Chondrocyte (in vitro differentiated cells): ENCODE data around the gene LKAAEAR1. TPM values are rescaled to one million over a fixed set of nuclear protein-coding genes. Genes with fewer than 3 reads are reported as not detected.

Source experiments
- DNase-seq: peaks from one replicate; pipeline ENCODE4 v3.0.0; 2021; ENCODE audit warnings: mixed read lengths, low spot score
- H3K27ac Mint-ChIP-seq: one replicate; pipeline ENCODE4 v1.8.0; 2021; ENCODE audit warnings: mild to moderate bottlenecking, moderate library complexity, mixed read lengths; ENCODE audit not compliant: unreplicated experiment
- H3K27me3 Mint-ChIP-seq: 2 replicates; pipeline ENCODE4 v1.8.0; 2021; ENCODE audit warnings: low read depth, mixed read lengths
- H3K36me3 Mint-ChIP-seq: 2 replicates; pipeline ENCODE4 v1.8.0; 2021; ENCODE audit warnings: low read depth, mixed read lengths
- H3K4me1 Mint-ChIP-seq: 2 replicates; pipeline ENCODE4 v1.8.0; 2021; ENCODE audit warnings: low read depth, mild to moderate bottlenecking, mixed read lengths
- H3K4me3 Mint-ChIP-seq: one replicate; pipeline ENCODE4 v1.8.0; 2021; ENCODE audit warnings: mild to moderate bottlenecking, moderate library complexity, mixed read lengths; ENCODE audit not compliant: unreplicated experiment
- H3K9me3 Mint-ChIP-seq: 2 replicates; pipeline ENCODE4 v1.8.0; 2021; ENCODE audit warnings: low read depth, mixed read lengths
- total RNA-seq: library from RNA; stranded (reverse); gene quantifications from 3 replicates; pipeline ENCODE4 v1.2.1, GENCODE V29; 2021
- TF ChIP-seq, protein P1 (sequence below): fragments of 200-600 bp; sonication (generic); IDR thresholded peaks from 2 replicates; pipeline ENCODE4 v1.5.0; 2021; ENCODE audit warnings: antibody characterized with exemption, mild to moderate bottlenecking, moderate library complexity

Gene LKAAEAR1
- total RNA-seq, 1 donor from 2014 or later: 0.55 TPM

GRCh38 chr20:64065062-64065973, 18.9 kb downstream of the LKAAEAR1 start:
- H3K36me3 Mint-ChIP-seq: peaks cover 2% of the 10 kb centered on the region
- peaks cover 30% of the 10 kb centered on the region for H3K4me1 Mint-ChIP-seq
- H3K27ac Mint-ChIP-seq: peak overlapping the region; percentile 22
- DNase-seq: no peak
- H3K27me3 Mint-ChIP-seq: no peaks in the 10 kb centered on the region
- TF ChIP-seq, protein P1, sequence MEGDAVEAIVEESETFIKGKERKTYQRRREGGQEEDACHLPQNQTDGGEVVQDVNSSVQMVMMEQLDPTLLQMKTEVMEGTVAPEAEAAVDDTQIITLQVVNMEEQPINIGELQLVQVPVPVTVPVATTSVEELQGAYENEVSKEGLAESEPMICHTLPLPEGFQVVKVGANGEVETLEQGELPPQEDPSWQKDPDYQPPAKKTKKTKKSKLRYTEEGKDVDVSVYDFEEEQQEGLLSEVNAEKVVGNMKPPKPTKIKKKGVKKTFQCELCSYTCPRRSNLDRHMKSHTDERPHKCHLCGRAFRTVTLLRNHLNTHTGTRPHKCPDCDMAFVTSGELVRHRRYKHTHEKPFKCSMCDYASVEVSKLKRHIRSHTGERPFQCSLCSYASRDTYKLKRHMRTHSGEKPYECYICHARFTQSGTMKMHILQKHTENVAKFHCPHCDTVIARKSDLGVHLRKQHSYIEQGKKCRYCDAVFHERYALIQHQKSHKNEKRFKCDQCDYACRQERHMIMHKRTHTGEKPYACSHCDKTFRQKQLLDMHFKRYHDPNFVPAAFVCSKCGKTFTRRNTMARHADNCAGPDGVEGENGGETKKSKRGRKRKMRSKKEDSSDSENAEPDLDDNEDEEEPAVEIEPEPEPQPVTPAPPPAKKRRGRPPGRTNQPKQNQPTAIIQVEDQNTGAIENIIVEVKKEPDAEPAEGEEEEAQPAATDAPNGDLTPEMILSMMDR: no peak
- H3K4me3 Mint-ChIP-seq: no peak overlapping the region
- no peaks in the 10 kb centered on the region for H3K9me3 Mint-ChIP-seq

- Mint-ChIP-seq H3K9me3 (no peaks in the 10 kb centered on the region), H3K27me3 (no peaks in the 10 kb centered on the region), H3K4me1 (peaks cover 32% of the 10 kb centered on the region), H3K27ac (peak overlapping the region; percentile 79), H3K4me3 (peak overlapping the region; percentile 93), H3K36me3 (peaks cover 2% of the 10 kb centered on the region)
- TF ChIP-seq, protein P1: no peak
- no peak for DNase-seq
Observed at GRCh38 chr20:64064145-64064698, 20.0 kb downstream of the LKAAEAR1 start.

DNA sequence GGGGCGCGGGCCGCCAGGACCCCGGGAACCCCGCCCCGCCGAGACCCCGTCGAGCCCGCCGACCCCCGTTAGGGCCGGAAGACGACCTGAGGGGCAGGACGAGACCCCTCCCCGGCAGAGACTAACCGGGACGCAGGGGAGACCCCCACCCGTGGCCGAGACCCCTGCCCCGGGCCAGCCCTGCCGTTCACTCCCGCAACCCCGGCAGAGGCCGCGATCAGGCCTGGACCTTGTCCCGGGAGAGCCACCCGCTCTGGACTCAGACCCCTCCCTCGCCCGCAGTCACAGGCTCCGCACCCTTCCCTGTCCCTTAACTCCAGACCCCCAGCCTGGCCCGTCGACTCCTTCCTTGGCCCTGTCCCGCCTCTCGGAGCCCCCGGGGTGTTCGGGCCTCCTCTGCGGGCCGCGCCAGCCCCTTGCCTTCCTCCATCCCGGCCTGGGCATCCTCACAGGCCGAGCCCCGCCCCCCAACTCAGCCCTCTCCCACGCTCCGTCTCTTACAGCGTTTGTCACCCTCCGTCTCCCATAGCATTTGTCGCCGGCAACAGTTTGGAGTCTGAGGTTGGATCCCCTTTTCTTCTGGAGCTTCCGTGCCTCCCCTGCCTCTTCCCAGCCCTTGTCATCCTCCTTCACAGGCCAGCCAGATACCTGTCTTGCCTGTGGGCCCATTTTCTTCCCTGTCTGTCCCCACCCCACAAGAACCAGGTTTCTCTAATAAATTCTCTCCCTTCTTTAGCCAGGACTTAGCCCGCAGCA, 20.6 kb downstream of the LKAAEAR1 start:
- H3K9me3 Mint-ChIP-seq: no peaks in the 10 kb centered on the region
- no peak for DNase-seq
- TF ChIP-seq, protein P1: no peak
- no peaks in the 10 kb centered on the region for H3K27me3 Mint-ChIP-seq
- peak overlapping the region; percentile 93 for H3K4me3 Mint-ChIP-seq
- peak overlapping the region; percentile 79 for H3K27ac Mint-ChIP-seq
- H3K4me1 Mint-ChIP-seq: peaks cover 37% of the 10 kb centered on the region
- peaks cover 2% of the 10 kb centered on the region for H3K36me3 Mint-ChIP-seq

GRCh38 chr20:64062596-64063388, 21.4 kb downstream of the LKAAEAR1 start, which contains the start of gene TCEA2:
TSS of gene TCEA2 (plus strand) at chr20:64063198. CDS start at chr20:64063313, 115 bp downstream.
- TF ChIP-seq, protein P1: no peak
- Mint-ChIP-seq H3K36me3 (peaks cover 2% of the 10 kb centered on the region), H3K4me1 (peaks cover 45% of the 10 kb centered on the region), H3K27me3 (no peaks in the 10 kb centered on the region), H3K27ac (peak within 1 kb of the TSS; percentile 79), H3K4me3 (peak within 1 kb of the TSS; percentile 93), H3K9me3 (no peaks in the 10 kb centered on the region)
- no peak for DNase-seq
